HepG2 (cell line): ENCODE data around the gene VEPH1. TPM values are rescaled to one million over a fixed set of nuclear protein-coding genes. Genes with fewer than 3 reads are reported as not detected.

ENCODE experiments used
- ATAC-seq: fragments of 200-7000 bp; cut with Tn5 transposase; 3 replicates; pipeline ENCODE4 v1.9.1; 2020; ENCODE audit warnings: mild to moderate bottlenecking, moderate library complexity
- BruUV-seq: library from RNA; stranded (reverse); fragments of 400-500 nt; replicated peaks from 2 replicates; lab custom pipeline; 2021; lab: Mats Ljungman, UMichigan
- CTCF ChIA-PET: fragments of 300-600 bp; formaldehyde crosslinking; extraction: SDS; loops from one replicate; lab custom pipeline; 2021; ENCODE audit warnings: low total read pairs, inconsistent platforms, low intra/inter-chr PET ratio; lab: Yijun Ruan, JAX
- POLR2A ChIA-PET: fragments of 350-600 bp; sonication (Branson Sonifier 250); formaldehyde crosslinking; loops from one replicate; lab custom pipeline; 2020; ENCODE audit warnings: antibody characterized with exemption, inconsistent platforms; lab: Yijun Ruan, JAX
- DNase-seq: peaks from one replicate; pipeline ENCODE4 v3.0.0-alpha.2; 2015; ENCODE audit warnings: low spot score
- FAIRE-seq: peaks from 3 replicates; lab custom pipeline; 2011; peaks lifted over from hg19 to GRCh38; lab: Jason Lieb, UNC
- H2AFZ ChIP-seq: one replicate; pipeline ENCODE4 v1.6.1; 2011; ENCODE audit warnings: low read length, inconsistent platforms
- H3K27ac ChIP-seq: fragments of 300-600 bp; 3 replicates; pipeline ENCODE4 v1.8.0; 2011; ENCODE audit warnings: mixed run types, mild to moderate bottlenecking, mixed read lengths, low read length, inconsistent platforms; ENCODE audit not compliant: insufficient read depth; ENCODE audit errors: extremely low read length
- H3K27me3 ChIP-seq, 2 experiments: fragments of 200-600 bp in 1 of 2; 2 replicates in 1 of 2; 3 replicates in 1 of 2; pipeline versions ENCODE4 v1.6.0 to v1.8.0; 2011; ENCODE audit warnings: low read length in 2 of 2, mild to moderate bottlenecking in 2 of 2, moderate library complexity in 2 of 2, inconsistent platforms in 1 of 2; ENCODE audit not compliant: insufficient read depth in 2 of 2, control insufficient read depth in 1 of 2
- H3K36me3 ChIP-seq, 2 experiments: fragments of 200-600 bp in 1 of 2; replicated peaks in 1 of 2; 2 replicates in 1 of 2; 3 replicates in 1 of 2; pipeline versions ENCODE4 v1.5.1 to v1.8.0; 2011; ENCODE audit warnings: low read length in 2 of 2, inconsistent platforms in 1 of 2; ENCODE audit not compliant: insufficient read depth in 2 of 2, control insufficient read depth in 1 of 2
- H3K4me1 ChIP-seq: 2 replicates; pipeline ENCODE4 v1.5.1; 2012; ENCODE audit warnings: low read length, inconsistent platforms; ENCODE audit not compliant: insufficient read depth
- H3K4me2 ChIP-seq: 2 replicates; pipeline ENCODE4 v1.6.0; 2011; ENCODE audit warnings: low read depth, low read length, inconsistent platforms
- H3K4me3 ChIP-seq, 3 experiments: fragments of 200-600 bp in 1 of 3; sonication (generic), shearing (Covaris generic) in 1 of 3; replicated peaks in 1 of 3; 2 replicates each; pipeline ENCODE4 v1.5.1; 2011 to 2016; ENCODE audit warnings: low read length in 3 of 3, inconsistent platforms in 2 of 3, low read depth in 2 of 3, mild to moderate bottlenecking in 2 of 3, control low read depth in 1 of 3, mixed read lengths in 1 of 3; ENCODE audit not compliant: insufficient read depth in 1 of 3
- H3K79me2 ChIP-seq: one replicate; pipeline ENCODE4 v1.6.1; 2011; ENCODE audit warnings: low read length, inconsistent platforms; ENCODE audit not compliant: insufficient read depth
- H3K9ac ChIP-seq: 2 replicates; pipeline ENCODE4 v1.6.0; 2011; ENCODE audit warnings: mild to moderate bottlenecking, low read depth, low read length, inconsistent platforms; ENCODE audit not compliant: insufficient read depth
- H3K9me3 ChIP-seq: 2 replicates; pipeline ENCODE4 v1.5.1; 2012; ENCODE audit warnings: mild to moderate bottlenecking, low read length
- H4K20me1 ChIP-seq: 2 replicates; pipeline ENCODE4 v1.6.0; 2011; ENCODE audit warnings: inconsistent platforms, mild to moderate bottlenecking, low read length, moderate library complexity; ENCODE audit not compliant: insufficient read depth
- BRCA1 ChIP-seq: sonication (generic); formaldehyde crosslinking; IDR thresholded peaks from 2 replicates; pipeline ENCODE4 v1.4.0; 2020; ENCODE audit warnings: missing genetic modification reagents
- GTF2F1 ChIP-seq: fragments of 150-350 bp; IDR thresholded peaks from 2 replicates; pipeline ENCODE4 v1.6.1; 2014; ENCODE audit warnings: low read length
- KLF6 ChIP-seq: IDR thresholded peaks from 2 replicates; pipeline ENCODE4 v1.8.0; 2016; ENCODE audit warnings: missing biosample characterization, missing genetic modification reagents
- NFKBIZ ChIP-seq: IDR thresholded peaks from 2 replicates; pipeline ENCODE4 v1.6.1; 2018; ENCODE audit warnings: missing genetic modification reagents, missing compliant biosample characterization
- NR2F6 ChIP-seq, 2 experiments: IDR thresholded peaks; 2 replicates each; pipeline ENCODE4 v1.6.1; 2016; ENCODE audit warnings: antibody characterized with exemption in 1 of 2, mild to moderate bottlenecking in 1 of 2
- SMAD3 ChIP-seq: sonication (generic); formaldehyde crosslinking; IDR thresholded peaks from 2 replicates; pipeline ENCODE4 v1.4.0; 2020; ENCODE audit warnings: missing genetic modification reagents
- STAT5B ChIP-seq: sonication (generic); formaldehyde crosslinking; IDR thresholded peaks from 2 replicates; pipeline ENCODE4 v1.4.0; 2020; ENCODE audit warnings: missing genetic modification reagents
- ZNF232 ChIP-seq: sonication (generic); formaldehyde crosslinking; IDR thresholded peaks from 2 replicates; pipeline ENCODE4 v1.4.0; 2020; ENCODE audit warnings: missing genetic modification reagents, borderline replicate concordance
- ZNF329 ChIP-seq: sonication (generic); formaldehyde crosslinking; IDR thresholded peaks from 2 replicates; pipeline ENCODE4 v1.9.0; 2021; ENCODE audit warnings: low read depth, mild to moderate bottlenecking, missing genetic modification reagents
- ZNF549 ChIP-seq: sonication (generic); formaldehyde crosslinking; IDR thresholded peaks from 2 replicates; pipeline ENCODE4 v1.5.0; 2020; ENCODE audit warnings: missing genetic modification reagents
- ZNF567 ChIP-seq: sonication (generic); formaldehyde crosslinking; IDR thresholded peaks from 2 replicates; pipeline ENCODE4 v1.8.1; 2023; ENCODE audit warnings: mild to moderate bottlenecking, missing genetic modification reagents, borderline replicate concordance
- WGBS: methylation state at CpG from one replicate; pipeline ENCODE4 v1.1.6; 2017; ENCODE audit warnings: low lambda C conversion rate; 5-methylcytosine and 5-hydroxymethylcytosine counted together
- in situ Hi-C: cut with HindIII; loops from 2 replicates; pipeline ENCODE4 v1.10.0; 2017; ENCODE audit warnings: low pct_unique_long_range_greater_than_20kb; ENCODE audit not compliant: extremely low pct_ligation_motif_present
- intact Hi-C: fragments of 100-400 bp; cut with micrococcal nuclease; formaldehyde crosslinking; loops from one replicate; pipeline ENCODE4 v1.10.0; 2022; ENCODE audit not compliant: unreplicated experiment
- polyA plus RNA-seq, 8 experiments: library from polyadenylated mRNA; depleted of rRNA in 3 of 8; stranded (reverse) in 7 of 8; unstranded in 1 of 8; fragments of >200 nt; fragmentation: Illumina TruSeq in 4 of 8; extraction: Trizol in 4 of 8; gene quantifications; 2 replicates each; pipeline versions ENCODE4 v1.2.1 to v1.2.3, GENCODE V29; 2011 to 2016; ENCODE audit warnings: low read depth in 4 of 8, missing spikeins in 1 of 8, mixed read lengths in 1 of 8; ENCODE audit not compliant: insufficient read depth in 1 of 8
- total RNA-seq, 5 experiments: library from RNA; depleted of rRNA; stranded (reverse); fragments of >200 nt; fragmentation: Illumina TruSeq; extraction: Trizol; gene quantifications; 2 replicates each; pipeline ENCODE4 v1.2.3, GENCODE V29; 2016; ENCODE audit warnings: low read depth in 1 of 5
- TF ChIP-seq, protein P1 (sequence below): sonication (generic); formaldehyde crosslinking; IDR thresholded peaks from 2 replicates; pipeline ENCODE4 v1.4.0; 2020; ENCODE audit warnings: missing genetic modification reagents
- TF ChIP-seq, protein P2 (sequence below): sonication (generic); formaldehyde crosslinking; IDR thresholded peaks from 2 replicates; pipeline ENCODE4 v1.4.0; 2020; ENCODE audit warnings: missing genetic modification reagents
- TF ChIP-seq, protein P3 (sequence below): sonication (generic); formaldehyde crosslinking; IDR thresholded peaks from 2 replicates; pipeline ENCODE4 v1.4.0; 2020; ENCODE audit warnings: missing genetic modification reagents
- TF ChIP-seq, protein P4 (sequence below): sonication (generic); formaldehyde crosslinking; IDR thresholded peaks from 2 replicates; pipeline ENCODE4 v1.4.0; 2020; ENCODE audit warnings: missing genetic modification reagents, borderline replicate concordance

The VEPH1 gene
- total and polyA plus RNA-seq, 2 of the 13 experiments (the other 11 are each of a cell fraction or from before 2014, with no cell fraction given) = not detected

DNA sequence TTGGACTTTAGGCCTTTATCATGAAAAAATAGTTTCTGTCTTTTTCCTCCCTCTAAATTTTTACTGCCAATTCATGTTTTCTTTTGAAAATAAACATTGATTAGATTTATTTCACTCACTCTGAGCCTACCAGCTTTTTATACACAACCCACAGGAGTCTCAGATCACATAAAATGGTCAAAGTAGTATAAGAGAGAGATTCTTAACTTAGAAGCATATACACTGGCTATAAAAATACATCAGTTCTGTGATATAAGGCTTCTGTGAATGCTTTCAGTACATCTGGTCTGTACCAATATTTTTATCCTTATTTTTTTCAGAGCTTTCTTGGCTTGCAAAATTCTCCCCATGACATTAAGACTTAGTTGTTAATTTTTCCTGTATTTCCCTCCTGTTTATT, 183.5 kb downstream of the VEPH1 start (continued):
- TF ChIP-seq, protein P1, sequence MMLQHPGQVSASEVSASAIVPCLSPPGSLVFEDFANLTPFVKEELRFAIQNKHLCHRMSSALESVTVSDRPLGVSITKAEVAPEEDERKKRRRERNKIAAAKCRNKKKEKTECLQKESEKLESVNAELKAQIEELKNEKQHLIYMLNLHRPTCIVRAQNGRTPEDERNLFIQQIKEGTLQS (CRISPR knock-in tag) = no peak
- TF ChIP-seq ZNF329 = no peak

DNA sequence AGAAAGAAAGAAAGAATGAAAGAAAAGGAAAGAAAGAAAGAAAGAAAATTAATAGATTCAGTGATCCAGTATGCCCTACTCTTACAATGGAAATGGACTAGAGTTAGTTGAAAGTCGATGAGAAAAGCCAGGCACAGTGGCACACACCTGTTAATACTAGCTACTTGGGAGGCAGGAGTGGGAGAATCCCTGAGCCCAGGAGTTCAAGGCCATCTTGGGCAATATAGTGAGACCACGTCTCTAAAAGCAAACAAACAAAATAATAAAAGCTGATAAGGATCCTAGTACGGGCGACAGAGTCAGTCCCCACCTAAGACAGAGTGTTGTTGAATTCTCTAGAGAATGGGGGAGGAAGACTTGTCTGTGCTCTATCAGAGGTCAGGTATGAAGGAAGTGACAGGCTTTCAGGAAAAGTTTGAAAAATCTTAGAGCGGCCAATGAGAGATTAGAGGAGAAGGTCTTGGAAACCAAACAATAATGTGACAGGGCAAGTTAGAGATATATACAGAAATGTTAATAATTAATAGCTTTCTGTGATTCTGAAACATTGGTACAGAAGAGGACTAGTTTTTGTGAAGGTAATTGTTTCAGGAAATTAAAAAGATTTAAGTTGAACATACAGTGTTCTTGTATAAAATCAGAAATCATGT, 184.5 kb downstream of the VEPH1 start:
- H3K79me2 ChIP-seq = no peaks in the 10 kb centered on the region
- H4K20me1 ChIP-seq = no peaks in the 10 kb centered on the region
- H3K27me3 ChIP-seq = no peaks in the 10 kb centered on the region
- WGBS = 2% methylated on average over 5 of the region's 5 CpGs
- no TSS peak for BruUV-seq
- in situ Hi-C loops (no loop called here), intact Hi-C loops (no loop called here)
- FAIRE-seq = no peak
- peaks cover 7% of the 10 kb centered on the region; the same call in 1 of the 2 replicates for H3K4me1 ChIP-seq
- CTCF ChIA-PET = no interaction called here
- H3K36me3 ChIP-seq = no peaks in the 10 kb centered on the region
- POLR2A ChIA-PET = no interaction called here
- H2AFZ ChIP-seq = no peak overlapping the region
- H3K4me3 ChIP-seq = no peak overlapping the region
- no peak overlapping the region for H3K9ac ChIP-seq
- H3K27ac ChIP-seq = no peak overlapping the region
- H3K4me2 ChIP-seq = no peak overlapping the region
- no peaks in the 10 kb centered on the region for H3K9me3 ChIP-seq
- no peak for ATAC-seq
- peak; percentile 2 for DNase-seq
- TF ChIP-seq BRCA1 (CRISPR knock-in tag) (no peak), ZNF567 (CRISPR knock-in tag) (no peak), KLF6 (CRISPR knock-in tag) (no peak), GTF2F1 (no peak), ZNF232 (CRISPR knock-in tag) (no peak), NFKBIZ (CRISPR knock-in tag) (no peak), NR2F6 (IDR thresholded peaks at IDR 0.05) (no peak), NR2F6 (CRISPR knock-in tag; IDR thresholded peaks at IDR 0.05) (no peak), SMAD3 (CRISPR knock-in tag) (no peak), STAT5B (CRISPR knock-in tag) (no peak), ZNF549 (CRISPR knock-in tag) (no peak)
- TF ChIP-seq, protein P2, sequence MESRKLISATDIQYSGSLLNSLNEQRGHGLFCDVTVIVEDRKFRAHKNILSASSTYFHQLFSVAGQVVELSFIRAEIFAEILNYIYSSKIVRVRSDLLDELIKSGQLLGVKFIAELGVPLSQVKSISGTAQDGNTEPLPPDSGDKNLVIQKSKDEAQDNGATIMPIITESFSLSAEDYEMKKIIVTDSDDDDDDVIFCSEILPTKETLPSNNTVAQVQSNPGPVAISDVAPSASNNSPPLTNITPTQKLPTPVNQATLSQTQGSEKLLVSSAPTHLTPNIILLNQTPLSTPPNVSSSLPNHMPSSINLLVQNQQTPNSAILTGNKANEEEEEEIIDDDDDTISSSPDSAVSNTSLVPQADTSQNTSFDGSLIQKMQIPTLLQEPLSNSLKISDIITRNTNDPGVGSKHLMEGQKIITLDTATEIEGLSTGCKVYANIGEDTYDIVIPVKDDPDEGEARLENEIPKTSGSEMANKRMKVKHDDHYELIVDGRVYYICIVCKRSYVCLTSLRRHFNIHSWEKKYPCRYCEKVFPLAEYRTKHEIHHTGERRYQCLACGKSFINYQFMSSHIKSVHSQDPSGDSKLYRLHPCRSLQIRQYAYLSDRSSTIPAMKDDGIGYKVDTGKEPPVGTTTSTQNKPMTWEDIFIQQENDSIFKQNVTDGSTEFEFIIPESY = no peak
- TF ChIP-seq, protein P3, sequence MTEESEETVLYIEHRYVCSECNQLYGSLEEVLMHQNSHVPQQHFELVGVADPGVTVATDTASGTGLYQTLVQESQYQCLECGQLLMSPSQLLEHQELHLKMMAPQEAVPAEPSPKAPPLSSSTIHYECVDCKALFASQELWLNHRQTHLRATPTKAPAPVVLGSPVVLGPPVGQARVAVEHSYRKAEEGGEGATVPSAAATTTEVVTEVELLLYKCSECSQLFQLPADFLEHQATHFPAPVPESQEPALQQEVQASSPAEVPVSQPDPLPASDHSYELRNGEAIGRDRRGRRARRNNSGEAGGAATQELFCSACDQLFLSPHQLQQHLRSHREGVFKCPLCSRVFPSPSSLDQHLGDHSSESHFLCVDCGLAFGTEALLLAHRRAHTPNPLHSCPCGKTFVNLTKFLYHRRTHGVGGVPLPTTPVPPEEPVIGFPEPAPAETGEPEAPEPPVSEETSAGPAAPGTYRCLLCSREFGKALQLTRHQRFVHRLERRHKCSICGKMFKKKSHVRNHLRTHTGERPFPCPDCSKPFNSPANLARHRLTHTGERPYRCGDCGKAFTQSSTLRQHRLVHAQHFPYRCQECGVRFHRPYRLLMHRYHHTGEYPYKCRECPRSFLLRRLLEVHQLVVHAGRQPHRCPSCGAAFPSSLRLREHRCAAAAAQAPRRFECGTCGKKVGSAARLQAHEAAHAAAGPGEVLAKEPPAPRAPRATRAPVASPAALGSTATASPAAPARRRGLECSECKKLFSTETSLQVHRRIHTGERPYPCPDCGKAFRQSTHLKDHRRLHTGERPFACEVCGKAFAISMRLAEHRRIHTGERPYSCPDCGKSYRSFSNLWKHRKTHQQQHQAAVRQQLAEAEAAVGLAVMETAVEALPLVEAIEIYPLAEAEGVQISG (CRISPR knock-in tag) = no peak
- TF ChIP-seq, protein P4, sequence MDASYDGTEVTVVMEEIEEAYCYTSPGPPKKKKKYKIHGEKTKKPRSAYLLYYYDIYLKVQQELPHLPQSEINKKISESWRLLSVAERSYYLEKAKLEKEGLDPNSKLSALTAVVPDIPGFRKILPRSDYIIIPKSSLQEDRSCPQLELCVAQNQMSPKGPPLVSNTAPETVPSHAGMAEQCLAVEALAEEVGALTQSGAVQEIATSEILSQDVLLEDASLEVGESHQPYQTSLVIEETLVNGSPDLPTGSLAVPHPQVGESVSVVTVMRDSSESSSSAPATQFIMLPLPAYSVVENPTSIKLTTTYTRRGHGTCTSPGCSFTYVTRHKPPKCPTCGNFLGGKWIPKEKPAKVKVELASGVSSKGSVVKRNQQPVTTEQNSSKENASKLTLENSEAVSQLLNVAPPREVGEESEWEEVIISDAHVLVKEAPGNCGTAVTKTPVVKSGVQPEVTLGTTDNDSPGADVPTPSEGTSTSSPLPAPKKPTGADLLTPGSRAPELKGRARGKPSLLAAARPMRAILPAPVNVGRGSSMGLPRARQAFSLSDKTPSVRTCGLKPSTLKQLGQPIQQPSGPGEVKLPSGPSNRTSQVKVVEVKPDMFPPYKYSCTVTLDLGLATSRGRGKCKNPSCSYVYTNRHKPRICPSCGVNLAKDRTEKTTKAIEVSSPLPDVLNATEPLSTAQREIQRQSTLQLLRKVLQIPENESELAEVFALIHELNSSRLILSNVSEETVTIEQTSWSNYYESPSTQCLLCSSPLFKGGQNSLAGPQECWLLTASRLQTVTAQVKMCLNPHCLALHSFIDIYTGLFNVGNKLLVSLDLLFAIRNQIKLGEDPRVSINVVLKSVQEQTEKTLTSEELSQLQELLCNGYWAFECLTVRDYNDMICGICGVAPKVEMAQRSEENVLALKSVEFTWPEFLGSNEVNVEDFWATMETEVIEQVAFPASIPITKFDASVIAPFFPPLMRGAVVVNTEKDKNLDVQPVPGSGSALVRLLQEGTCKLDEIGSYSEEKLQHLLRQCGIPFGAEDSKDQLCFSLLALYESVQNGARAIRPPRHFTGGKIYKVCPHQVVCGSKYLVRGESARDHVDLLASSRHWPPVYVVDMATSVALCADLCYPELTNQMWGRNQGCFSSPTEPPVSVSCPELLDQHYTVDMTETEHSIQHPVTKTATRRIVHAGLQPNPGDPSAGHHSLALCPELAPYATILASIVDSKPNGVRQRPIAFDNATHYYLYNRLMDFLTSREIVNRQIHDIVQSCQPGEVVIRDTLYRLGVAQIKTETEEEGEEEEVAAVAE (CRISPR knock-in tag) = no peak
